Measurements from ENCODE around the gene HOXD4.

HOXD4 gene

DNA sequence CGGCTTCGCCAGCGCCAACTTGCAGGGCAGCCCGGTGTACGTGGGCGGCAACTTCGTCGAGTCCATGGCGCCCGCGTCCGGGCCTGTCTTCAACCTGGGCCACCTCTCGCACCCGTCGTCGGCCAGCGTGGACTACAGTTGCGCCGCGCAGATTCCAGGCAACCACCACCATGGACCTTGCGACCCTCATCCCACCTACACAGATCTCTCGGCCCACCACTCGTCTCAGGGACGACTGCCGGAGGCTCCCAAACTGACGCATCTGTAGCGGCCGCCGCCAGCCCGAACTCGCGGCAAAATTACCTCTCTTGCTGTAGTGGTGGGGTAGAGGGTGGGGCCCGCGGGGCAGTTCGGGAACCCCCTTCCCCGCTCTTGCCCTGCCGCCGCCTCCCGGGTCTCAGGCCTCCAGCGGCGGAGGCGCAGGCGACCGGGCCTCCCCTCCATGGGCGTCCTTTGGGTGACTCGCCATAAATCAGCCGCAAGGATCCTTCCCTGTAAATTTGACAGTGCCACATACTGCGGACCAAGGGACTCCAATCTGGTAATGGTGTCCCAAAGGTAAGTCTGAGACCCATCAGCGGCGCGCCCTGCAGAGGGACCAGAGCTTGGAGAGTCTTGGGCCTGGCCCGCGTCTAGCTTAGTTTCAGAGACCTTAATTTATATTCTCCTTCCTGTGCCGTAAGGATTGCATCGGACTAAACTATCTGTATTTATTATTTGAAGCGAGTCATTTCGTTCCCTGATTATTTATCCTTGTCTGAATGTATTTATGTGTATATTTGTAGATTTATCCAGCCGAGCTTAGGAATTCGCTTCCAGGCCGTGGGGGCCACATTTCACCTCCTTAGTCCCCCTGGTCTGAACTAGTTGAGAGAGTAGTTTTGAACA lies 20.9 kb downstream of the HOXD4 start:
- Histone ChIP-seq H3K27ac (ENCODE audit: low read depth, low read length) (no peak overlapping the region), H3K9ac (ENCODE audit: low read length) (no peak overlapping the region), H3K4me3 (ENCODE audit: low read length) (no peak overlapping the region), H3K4me1 (ENCODE audit: control insufficient read depth, insufficient read depth, low read length) (no peaks in the 10 kb centered on the region), H3K27me3 (ENCODE audit: control insufficient read depth, insufficient read depth, low read length) (peaks cover 12% of the 10 kb centered on the region), H3K36me3 (ENCODE audit: control insufficient read depth, insufficient read depth, low read length) (no peaks in the 10 kb centered on the region)

DNA sequence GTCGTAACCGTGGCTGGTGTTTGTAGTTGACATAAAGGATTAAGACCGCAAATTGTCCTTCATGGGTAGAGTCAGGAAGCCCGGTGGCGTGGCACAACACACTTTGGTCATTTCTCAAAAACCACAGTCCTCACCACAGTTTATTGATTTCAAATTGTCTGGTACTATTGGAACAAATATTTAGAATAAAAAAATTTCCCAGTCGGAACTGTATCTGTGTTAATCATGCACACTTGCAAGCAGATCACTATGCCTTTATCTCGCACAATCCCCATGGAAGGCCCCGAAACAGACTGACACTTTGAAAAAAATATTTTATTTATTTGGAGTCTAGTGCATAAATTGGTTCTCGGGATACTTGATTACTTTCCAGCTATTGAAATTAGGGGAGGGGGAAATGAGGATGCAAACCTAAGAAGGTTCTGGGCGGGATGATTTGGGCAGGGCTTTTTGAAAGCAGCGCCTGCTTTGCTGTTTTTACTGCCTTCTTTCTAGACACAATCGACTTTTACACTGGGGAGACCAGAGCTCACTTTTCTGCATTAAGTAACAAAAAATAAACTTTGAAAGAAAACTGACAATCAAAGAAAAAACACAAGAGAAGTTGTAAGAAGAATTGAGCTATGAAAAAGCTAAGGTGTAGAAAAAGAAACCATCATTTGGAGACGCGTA lies 21.7 kb downstream of the HOXD4 start:
- H3K27me3 ChIP-seq (ENCODE audit: control insufficient read depth, insufficient read depth, low read length): peaks cover 12% of the 10 kb centered on the region
- no peak overlapping the region for H3K27ac ChIP-seq (ENCODE audit: low read depth, low read length)
- no peak overlapping the region for H3K9ac ChIP-seq (ENCODE audit: low read length)
- H3K36me3 ChIP-seq (ENCODE audit: control insufficient read depth, insufficient read depth, low read length): no peaks in the 10 kb centered on the region
- H3K4me3 ChIP-seq (ENCODE audit: low read length): no peak overlapping the region
- no peaks in the 10 kb centered on the region for H3K4me1 ChIP-seq (ENCODE audit: control insufficient read depth, insufficient read depth, low read length)

DNA sequence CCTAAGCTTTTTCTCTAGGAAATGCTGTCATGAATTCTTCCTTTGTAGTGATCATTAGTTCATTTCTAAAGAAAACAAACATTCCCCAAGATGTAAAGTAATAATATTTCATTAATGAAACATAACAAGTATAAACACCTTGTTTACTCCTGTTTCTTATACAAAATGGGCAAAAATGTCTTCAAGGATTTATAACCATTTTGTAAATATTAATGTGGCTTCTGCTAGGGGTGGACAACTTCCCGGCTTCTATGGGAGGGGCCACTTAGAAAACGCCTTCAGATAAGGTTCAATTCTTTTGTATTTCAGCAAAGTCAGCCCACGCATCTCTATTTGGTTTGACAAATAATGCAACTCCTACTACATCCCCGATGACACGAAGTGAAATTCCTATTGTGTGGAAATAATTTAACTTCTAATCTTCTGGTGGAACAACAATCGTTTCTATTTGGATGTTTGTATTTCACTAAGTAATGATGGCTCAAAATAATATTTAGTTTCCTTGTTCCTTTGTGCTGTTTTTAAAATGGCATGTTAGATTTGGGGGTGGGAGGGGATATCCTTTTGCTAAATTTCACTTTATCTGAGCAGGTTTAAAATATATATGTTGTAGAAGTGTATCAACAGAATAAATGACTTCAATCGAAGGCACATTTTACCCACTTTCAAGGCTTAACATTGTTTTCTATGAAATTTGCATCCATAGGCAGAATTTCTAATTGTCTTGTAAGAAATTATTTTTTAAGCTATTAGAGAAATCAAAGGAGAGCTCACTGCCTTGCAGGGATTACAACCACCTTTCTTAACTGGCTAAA lies 22.4 kb downstream of the HOXD4 start:
- Histone ChIP-seq H3K27ac (ENCODE audit: low read depth, low read length) (no peak overlapping the region), H3K9ac (ENCODE audit: low read length) (no peak overlapping the region)

DNA sequence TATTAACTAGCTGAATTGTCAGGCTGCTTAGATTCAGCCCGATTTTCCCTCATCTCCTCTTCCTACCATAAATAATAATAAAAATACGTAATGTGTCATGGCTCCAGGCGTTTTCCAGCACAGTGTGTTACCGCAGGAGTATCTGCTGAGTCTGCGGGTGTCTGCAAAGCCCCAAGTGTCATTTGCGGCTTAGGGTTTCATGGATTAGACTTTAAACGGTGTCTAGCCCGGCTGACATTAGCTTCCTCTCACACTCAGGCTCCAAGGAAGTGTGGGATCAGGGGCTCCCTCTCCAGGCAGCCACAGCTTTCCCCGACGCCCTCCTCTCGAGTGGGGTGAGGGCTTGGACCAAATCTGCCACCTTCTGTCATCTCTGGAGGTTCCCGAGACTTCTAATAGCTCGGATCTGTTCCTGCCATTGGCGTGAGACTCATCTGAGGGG lies 23.1 kb downstream of the HOXD4 start:
- Histone ChIP-seq H3K27me3 (ENCODE audit: control insufficient read depth, insufficient read depth, low read length) (peaks cover 12% of the 10 kb centered on the region), H3K4me1 (ENCODE audit: control insufficient read depth, insufficient read depth, low read length) (no peaks in the 10 kb centered on the region), H3K9ac (ENCODE audit: low read length) (no peak overlapping the region), H3K4me3 (ENCODE audit: low read length) (no peak overlapping the region), H3K27ac (ENCODE audit: low read depth, low read length) (no peak overlapping the region), H3K36me3 (ENCODE audit: control insufficient read depth, insufficient read depth, low read length) (no peaks in the 10 kb centered on the region)

More for the DNA sequence above, 22.4 kb downstream of the HOXD4 start:
- Histone ChIP-seq H3K4me1 (ENCODE audit: control insufficient read depth, insufficient read depth, low read length) (no peaks in the 10 kb centered on the region), H3K27me3 (ENCODE audit: control insufficient read depth, insufficient read depth, low read length) (peaks cover 12% of the 10 kb centered on the region), H3K4me3 (ENCODE audit: low read length) (no peak overlapping the region), H3K36me3 (ENCODE audit: control insufficient read depth, insufficient read depth, low read length) (no peaks in the 10 kb centered on the region)

DNA sequence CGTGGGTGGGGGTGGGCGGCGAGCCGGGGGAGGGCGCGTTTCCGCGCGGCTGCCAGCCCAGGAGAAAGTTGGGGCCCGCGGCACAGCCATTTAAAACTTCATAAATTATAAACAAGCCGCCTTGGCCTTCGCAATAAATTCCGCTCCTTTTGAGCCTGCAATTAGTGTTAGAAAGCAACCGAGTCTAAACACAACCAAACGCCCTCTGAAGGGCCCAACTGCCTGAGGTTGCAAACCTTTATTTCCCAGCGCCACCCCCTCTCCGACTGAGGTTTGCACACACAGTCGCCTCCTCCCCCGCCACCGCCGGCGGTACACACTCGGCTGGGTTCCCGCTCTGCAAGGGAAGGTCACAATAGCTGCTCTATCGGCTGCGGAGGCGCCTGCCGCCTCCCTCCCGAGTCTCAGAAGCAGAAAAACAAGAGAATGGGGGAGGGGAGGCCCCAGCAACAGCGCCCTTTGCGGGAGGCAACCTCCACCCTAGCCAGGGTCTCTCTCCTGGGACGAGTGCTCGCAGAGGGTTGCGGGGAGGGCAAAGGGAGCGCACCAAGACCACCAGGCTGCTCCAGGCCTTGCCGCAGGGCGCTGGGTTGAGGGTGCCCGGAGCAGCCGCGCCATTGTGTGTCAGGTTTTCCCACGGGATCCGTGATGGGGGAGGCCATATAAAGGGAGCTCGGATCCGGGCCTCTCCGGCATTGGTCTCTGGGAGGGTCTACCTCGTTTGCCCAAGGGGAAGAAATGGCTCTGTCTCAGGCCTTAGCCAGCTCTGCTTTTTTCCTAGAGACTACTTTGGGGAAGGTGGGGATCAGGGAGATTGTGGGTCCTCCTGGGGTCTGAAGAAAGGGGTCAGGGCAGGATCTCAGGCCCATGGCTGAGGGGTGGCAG lies 23.7 kb downstream of the HOXD4 start:
- no peak overlapping the region for H3K27ac ChIP-seq (ENCODE audit: low read depth, low read length)
- H3K27me3 ChIP-seq (ENCODE audit: control insufficient read depth, insufficient read depth, low read length): peaks cover 12% of the 10 kb centered on the region
- H3K9ac ChIP-seq (ENCODE audit: low read length): no peak overlapping the region

DNA sequence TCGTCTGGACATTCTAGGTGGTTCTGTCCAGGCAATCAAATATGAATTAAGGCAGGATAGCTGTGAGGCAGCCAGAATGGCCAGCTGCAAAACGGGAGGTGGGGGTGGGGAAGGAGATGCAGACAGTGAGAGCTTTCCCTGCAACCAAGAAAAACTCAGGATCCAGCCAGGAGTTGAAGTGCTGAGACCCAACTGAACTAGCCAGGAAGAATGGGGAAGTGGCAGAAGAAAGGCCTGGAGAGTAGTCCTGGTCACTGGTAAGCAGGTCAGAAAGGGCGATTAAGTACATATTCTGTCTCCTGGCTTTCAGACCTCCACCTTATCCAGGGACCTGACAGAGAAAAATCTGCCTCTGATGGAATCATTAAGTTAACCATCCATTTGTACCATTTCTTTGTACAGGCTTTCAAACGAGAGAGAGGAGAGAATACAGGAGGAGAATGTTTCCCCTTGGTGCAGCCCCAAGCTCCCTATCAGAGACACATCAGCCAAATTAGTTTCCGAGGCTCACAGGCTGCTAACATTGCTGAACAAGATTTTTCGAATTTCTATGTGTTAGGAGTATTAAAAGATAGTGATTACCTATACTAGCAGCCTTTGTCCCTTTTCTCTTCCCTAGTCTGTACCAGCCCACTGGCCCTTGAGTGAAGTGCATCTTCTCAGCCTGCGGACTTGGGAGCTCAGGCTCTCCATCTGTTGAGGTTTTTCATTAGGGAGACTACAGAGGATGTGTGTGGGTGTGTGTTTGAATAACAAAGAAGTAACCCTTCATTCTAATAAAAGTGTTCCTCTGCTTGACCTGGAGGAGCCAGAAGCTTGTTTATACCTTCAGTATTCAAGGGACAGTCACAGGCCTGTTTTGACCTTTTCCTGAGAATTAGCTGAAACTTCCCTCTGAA lies 24.6 kb downstream of the HOXD4 start:
- Histone ChIP-seq H3K27ac (ENCODE audit: low read depth, low read length) (no peak overlapping the region), H3K9ac (ENCODE audit: low read length) (no peak overlapping the region), H3K4me3 (ENCODE audit: low read length) (no peak overlapping the region), H3K4me1 (ENCODE audit: control insufficient read depth, insufficient read depth, low read length) (no peaks in the 10 kb centered on the region), H3K27me3 (ENCODE audit: control insufficient read depth, insufficient read depth, low read length) (peaks cover 12% of the 10 kb centered on the region), H3K36me3 (ENCODE audit: control insufficient read depth, insufficient read depth, low read length) (no peaks in the 10 kb centered on the region)

More for the DNA sequence above, 23.7 kb downstream of the HOXD4 start:
- H3K36me3 ChIP-seq (ENCODE audit: control insufficient read depth, insufficient read depth, low read length): no peaks in the 10 kb centered on the region
- no peaks in the 10 kb centered on the region for H3K4me1 ChIP-seq (ENCODE audit: control insufficient read depth, insufficient read depth, low read length)
- peak overlapping the region; percentile 31 for H3K4me3 ChIP-seq (ENCODE audit: low read length)

DNA sequence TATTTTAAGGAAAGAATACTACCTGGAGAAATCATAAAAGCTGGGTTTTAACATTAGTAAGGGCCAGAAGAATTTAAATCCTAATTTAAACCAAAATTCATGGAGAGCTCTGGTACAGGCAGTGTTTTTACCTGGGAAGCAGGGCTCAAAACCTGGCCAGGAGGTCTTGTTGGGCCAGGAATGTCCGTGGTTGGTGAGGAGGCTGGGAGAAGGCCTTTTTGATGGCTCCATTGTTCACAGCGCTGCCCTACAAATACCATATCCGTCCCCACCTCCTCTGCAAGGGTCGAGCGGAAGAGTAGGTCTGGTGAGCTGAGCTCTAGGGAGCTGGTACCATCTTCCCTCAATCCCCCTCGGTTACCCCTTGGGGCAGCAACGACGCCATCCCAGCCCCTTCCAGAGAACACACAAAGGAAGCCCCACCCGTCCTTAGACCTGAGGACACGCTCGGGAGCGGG lies 26.3 kb downstream of the HOXD4 start:
- Histone ChIP-seq H3K4me1 (ENCODE audit: control insufficient read depth, insufficient read depth, low read length) (no peaks in the 10 kb centered on the region), H3K9ac (ENCODE audit: low read length) (no peak overlapping the region)

DNA sequence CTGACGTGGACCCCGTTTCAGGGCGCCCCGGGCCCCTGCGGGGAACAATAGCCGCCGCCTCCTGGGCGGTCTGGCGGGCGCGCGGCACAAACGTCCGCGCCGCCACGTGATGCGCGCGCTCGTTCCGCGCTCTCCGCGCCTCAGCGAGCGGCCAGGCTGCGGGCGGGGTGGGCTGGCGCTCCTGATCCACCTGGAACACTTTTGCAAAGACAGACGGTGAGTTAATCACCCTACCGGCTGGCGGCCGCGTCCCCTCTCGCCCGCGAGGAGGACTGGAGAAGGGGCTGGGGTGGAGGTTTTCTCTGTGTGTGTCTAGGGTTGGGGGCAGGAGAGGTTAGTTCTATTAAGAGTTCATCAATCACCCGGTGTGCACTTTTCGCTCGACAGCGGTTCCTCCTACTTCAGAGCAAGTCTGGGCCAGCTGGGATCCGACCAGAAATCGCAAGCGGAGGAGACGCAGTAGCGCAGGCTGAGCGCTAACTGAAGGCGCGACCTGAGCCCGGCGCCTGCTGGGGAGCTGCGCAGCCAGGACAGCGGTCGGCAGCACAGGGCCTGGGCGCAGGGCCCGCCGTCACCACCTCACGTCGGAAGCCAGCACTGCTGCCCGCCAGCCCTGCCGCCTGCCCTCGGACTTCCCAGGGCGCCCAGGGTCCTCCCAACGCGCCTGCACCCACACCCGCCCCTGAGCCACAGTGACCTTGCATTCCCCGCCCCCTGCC lies 26.8 kb downstream of the HOXD4 start:
- Histone ChIP-seq H3K9ac (ENCODE audit: low read length) (no peak overlapping the region), H3K27ac (ENCODE audit: low read depth, low read length) (no peak overlapping the region), H3K27me3 (ENCODE audit: control insufficient read depth, insufficient read depth, low read length) (peaks cover 5% of the 10 kb centered on the region), H3K4me3 (ENCODE audit: low read length) (peak overlapping the region; percentile 63), H3K36me3 (ENCODE audit: control insufficient read depth, insufficient read depth, low read length) (no peaks in the 10 kb centered on the region), H3K4me1 (ENCODE audit: control insufficient read depth, insufficient read depth, low read length) (no peaks in the 10 kb centered on the region)

More for the DNA sequence above, 26.3 kb downstream of the HOXD4 start:
- no peaks in the 10 kb centered on the region for H3K36me3 ChIP-seq (ENCODE audit: control insufficient read depth, insufficient read depth, low read length)
- peak overlapping the region; percentile 63 for H3K4me3 ChIP-seq (ENCODE audit: low read length)
- peaks cover 6% of the 10 kb centered on the region for H3K27me3 ChIP-seq (ENCODE audit: control insufficient read depth, insufficient read depth, low read length)
- no peak overlapping the region for H3K27ac ChIP-seq (ENCODE audit: low read depth, low read length)

DNA sequence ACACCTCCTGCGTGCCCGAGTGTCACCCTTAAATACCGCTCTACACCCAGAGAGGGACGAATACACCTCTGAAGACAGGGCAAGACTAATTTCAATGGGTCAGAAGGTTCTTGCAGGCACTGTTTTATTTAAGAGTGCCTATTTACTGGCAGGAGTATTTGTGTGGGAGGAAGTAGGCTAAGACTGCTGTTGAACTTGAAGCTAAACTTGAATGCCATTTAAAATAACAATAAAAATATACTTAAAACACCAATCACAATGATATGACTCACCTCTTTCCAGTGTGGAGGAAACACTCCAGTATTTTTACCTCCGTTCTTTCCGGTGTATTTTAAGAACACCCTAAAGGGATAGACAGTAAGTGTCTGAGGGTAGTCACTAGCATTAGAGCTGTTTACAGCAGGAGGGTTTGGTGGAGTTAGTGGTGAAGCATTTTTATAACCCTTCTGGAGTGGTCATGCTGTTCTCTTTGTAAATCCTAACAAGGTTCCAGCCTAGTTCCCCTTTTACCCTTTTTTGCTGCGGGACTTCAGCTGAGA lies 27.5 kb downstream of the HOXD4 start:
- Histone ChIP-seq H3K27me3 (ENCODE audit: control insufficient read depth, insufficient read depth, low read length) (peaks cover 5% of the 10 kb centered on the region), H3K9ac (ENCODE audit: low read length) (no peak overlapping the region), H3K36me3 (ENCODE audit: control insufficient read depth, insufficient read depth, low read length) (no peaks in the 10 kb centered on the region), H3K4me1 (ENCODE audit: control insufficient read depth, insufficient read depth, low read length) (no peaks in the 10 kb centered on the region), H3K27ac (ENCODE audit: low read depth, low read length) (no peak overlapping the region), H3K4me3 (ENCODE audit: low read length) (peak overlapping the region; percentile 63)

DNA sequence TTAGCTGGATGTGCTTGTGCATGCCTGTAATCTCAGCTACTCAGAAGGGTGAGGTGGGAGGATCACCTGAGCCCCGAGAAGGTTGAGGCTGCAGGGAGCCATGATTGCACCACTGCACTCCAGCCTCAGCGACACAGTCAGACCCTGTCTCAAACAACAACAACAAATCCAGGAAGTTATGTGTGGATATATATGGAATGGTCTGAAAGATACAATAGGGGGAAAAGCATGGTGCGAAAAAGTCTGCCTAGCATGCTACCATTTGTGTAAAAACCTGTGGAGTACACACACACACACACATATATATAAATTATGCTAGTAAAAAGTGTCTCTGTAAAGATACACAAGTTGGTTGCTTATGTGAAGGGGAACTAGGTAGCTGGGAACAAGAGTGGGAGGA lies 30.2 kb downstream of the HOXD4 start:
- no peak overlapping the region for H3K4me3 ChIP-seq (ENCODE audit: low read length)

More for the DNA sequence above, 30.2 kb downstream of the HOXD4 start:
- Histone ChIP-seq H3K27ac (ENCODE audit: low read depth, low read length) (no peak overlapping the region), H3K9ac (ENCODE audit: low read length) (no peak overlapping the region), H3K4me1 (ENCODE audit: control insufficient read depth, insufficient read depth, low read length) (no peaks in the 10 kb centered on the region), H3K27me3 (ENCODE audit: control insufficient read depth, insufficient read depth, low read length) (no peaks in the 10 kb centered on the region), H3K36me3 (ENCODE audit: control insufficient read depth, insufficient read depth, low read length) (no peaks in the 10 kb centered on the region)
